GM18907 (cell line): Measurements from ENCODE around the gene GTF2A1.

ENCODE experiments used
- ATAC-seq: cut with Tn5 transposase; IDR thresholded peaks from one replicate; pipeline ENCODE4 v1.9.1; 2021; ENCODE audit warnings: mild to moderate bottlenecking, moderate library complexity; ENCODE audit not compliant: unreplicated experiment

The GTF2A1 gene

GRCh38 chr14:81143793-81144192 is 77.0 kb downstream of the GTF2A1 start:
- ATAC-seq = no peak

- ATAC-seq = no peak
Observed at GRCh38 chr14:81141426-81141825, 79.3 kb downstream of the GTF2A1 start.

DNA sequence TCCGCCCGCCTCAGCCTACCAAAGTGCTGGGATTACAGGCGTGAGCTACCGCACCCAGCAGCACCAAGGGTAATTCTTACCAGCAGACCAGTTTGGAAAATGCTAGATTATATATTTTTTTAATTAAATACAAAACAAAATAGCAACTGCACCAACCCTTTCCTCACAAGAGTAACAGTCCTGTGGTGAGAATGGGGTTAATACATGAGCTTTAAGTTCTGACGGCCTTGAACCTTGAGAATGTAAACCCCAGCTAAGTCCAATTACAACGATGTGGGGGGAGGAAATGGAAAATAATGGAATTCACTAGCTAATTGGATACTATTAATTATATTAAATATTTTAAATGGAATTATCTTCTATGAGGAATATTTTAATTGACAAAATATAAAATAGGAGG is 82.3 kb downstream of the GTF2A1 start:
- no peak for ATAC-seq

GRCh38 chr14:81137316-81137715 is 83.4 kb downstream of the GTF2A1 start:
- ATAC-seq = no peak

DNA sequence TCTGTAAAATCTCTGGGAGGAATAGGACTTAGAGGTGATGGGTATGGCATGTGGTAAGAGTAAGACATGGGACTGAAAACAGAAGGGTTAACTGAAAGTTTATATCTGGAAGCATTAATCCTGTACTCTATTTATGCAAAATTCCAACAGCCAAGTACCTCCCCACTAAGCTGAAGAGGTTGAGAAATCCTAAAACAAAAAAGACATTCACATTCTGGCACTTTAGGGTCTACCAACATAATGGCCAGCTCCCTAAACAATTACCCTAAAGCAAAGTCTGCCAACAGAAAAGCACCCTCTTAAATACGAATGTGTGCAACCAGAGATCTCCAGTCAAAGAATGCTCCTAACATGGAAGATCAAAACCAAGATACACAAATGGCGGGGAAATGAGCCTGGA is 87.4 kb downstream of the GTF2A1 start:
- ATAC-seq = no peak

- ATAC-seq = no peak
Observed at GRCh38 chr14:81132468-81132867, 88.3 kb downstream of the GTF2A1 start.

DNA sequence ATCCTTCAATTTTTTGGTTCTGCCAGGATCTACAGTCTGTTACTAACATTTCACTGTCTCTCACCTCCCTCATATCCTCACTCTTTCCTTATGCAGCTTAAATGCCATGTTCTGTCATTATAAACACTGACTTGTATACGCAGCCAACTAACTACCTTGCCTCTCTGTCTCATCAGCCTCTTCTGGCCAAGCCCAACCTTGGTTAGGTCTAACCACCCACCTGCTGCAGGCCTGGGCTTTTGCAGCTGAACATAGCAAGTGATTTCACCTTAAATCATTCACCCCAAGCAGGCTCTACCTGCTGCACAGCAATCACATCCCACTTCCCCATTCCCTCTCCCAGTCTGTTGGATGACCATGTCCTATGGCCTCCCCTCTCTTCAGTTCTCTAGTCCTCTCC is 91.5 kb downstream of the GTF2A1 start:
- no peak for ATAC-seq

DNA sequence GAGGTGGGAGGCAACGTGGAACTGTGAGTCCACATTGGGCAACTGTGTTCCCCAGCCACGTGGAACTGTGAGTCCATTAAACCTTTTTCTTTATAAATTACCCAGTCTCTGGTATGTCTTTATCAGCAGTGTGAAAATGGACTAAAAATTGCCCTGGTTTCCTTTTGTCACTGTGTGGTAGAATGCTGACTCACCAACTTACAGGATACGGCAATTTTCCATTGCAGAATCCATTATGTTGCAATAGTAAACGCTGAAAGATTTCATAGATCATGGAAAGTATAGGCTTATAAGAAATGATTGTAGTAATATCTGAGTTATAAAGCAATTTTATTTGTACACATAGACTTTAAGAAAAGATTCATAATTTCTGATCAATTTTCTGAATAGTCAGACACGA is 93.0 kb downstream of the GTF2A1 start:
- ATAC-seq = no peak

- ATAC-seq = no peak
Observed at GRCh38 chr14:81125536-81125935, 95.2 kb downstream of the GTF2A1 start.
